DND-41 (cell line): ENCODE results near the gene SLC6A1.

Source experiments
- ATAC-seq: fragments of 200-7000 bp; cut with Tn5 transposase; 3 replicates; pipeline ENCODE4 v1.9.1; 2021; ENCODE audit warnings: low read depth; ENCODE audit not compliant: insufficient read depth
- DNase-seq: peaks from one replicate; pipeline ENCODE4 v3.0.0-alpha.2; 2020
- H2AFZ ChIP-seq: 2 replicates; pipeline ENCODE4 v1.6.0; 2012; ENCODE audit warnings: low read depth, low read length
- H3K27ac ChIP-seq: 2 replicates; pipeline ENCODE4 v1.5.1; 2012; ENCODE audit warnings: low read length, inconsistent platforms
- H3K27me3 ChIP-seq: fragments of 200-600 bp; sonication (generic); 2 replicates; pipeline ENCODE4 v1.6.0; 2012; ENCODE audit warnings: low read length, mild to moderate bottlenecking, inconsistent platforms; ENCODE audit not compliant: insufficient read depth, poor library complexity
- H3K36me3 ChIP-seq: 2 replicates; pipeline ENCODE4 v1.5.1; 2012; ENCODE audit warnings: low read length, inconsistent platforms; ENCODE audit not compliant: insufficient read depth
- H3K4me1 ChIP-seq: 2 replicates; pipeline ENCODE4 v1.5.1; 2012; ENCODE audit warnings: mild to moderate bottlenecking, low read length; ENCODE audit not compliant: insufficient read depth
- H3K4me2 ChIP-seq: 2 replicates; pipeline ENCODE4 v1.6.0; 2012; ENCODE audit warnings: mild to moderate bottlenecking, moderate library complexity, low read length, inconsistent platforms; ENCODE audit not compliant: insufficient read depth
- H3K4me3 ChIP-seq, 2 experiments: fragments of 200-600 bp in 1 of 2; shearing (Covaris generic) in 1 of 2; 2 replicates each; pipeline ENCODE4 v1.5.1; 2012 to 2016; ENCODE audit warnings: inconsistent platforms in 2 of 2, low read length in 2 of 2, mild to moderate bottlenecking in 2 of 2, low read depth in 1 of 2, moderate library complexity in 1 of 2
- H3K79me2 ChIP-seq: 2 replicates; pipeline ENCODE4 v1.6.0; 2012; ENCODE audit warnings: low read length, inconsistent platforms; ENCODE audit not compliant: insufficient read depth
- H3K9ac ChIP-seq: 2 replicates; pipeline ENCODE4 v1.6.0; 2012; ENCODE audit warnings: low read depth, mild to moderate bottlenecking, inconsistent platforms, low read length, moderate library complexity
- H3K9me3 ChIP-seq: 2 replicates; pipeline ENCODE4 v1.5.1; 2012; ENCODE audit warnings: low read length, moderate library complexity, mild to moderate bottlenecking, inconsistent platforms; ENCODE audit not compliant: insufficient read depth, severe bottlenecking
- H4K20me1 ChIP-seq: 2 replicates; pipeline ENCODE4 v1.6.0; 2012; ENCODE audit warnings: low read length; ENCODE audit not compliant: insufficient read depth
- EZH2 ChIP-seq: IDR thresholded peaks from 3 replicates; pipeline ENCODE4 v1.6.1; 2012; ENCODE audit warnings: borderline replicate concordance, low read depth, mild to moderate bottlenecking, moderate library complexity, low read length, inconsistent platforms; ENCODE audit not compliant: severe bottlenecking
- TF ChIP-seq, protein P1 (sequence below): IDR thresholded peaks from 2 replicates; pipeline ENCODE4 v1.5.1; 2012; ENCODE audit warnings: borderline replicate concordance, low read length, moderate library complexity, mild to moderate bottlenecking; ENCODE audit not compliant: poor library complexity, severe bottlenecking; ENCODE audit errors: extremely low read depth

Gene SLC6A1

DNA sequence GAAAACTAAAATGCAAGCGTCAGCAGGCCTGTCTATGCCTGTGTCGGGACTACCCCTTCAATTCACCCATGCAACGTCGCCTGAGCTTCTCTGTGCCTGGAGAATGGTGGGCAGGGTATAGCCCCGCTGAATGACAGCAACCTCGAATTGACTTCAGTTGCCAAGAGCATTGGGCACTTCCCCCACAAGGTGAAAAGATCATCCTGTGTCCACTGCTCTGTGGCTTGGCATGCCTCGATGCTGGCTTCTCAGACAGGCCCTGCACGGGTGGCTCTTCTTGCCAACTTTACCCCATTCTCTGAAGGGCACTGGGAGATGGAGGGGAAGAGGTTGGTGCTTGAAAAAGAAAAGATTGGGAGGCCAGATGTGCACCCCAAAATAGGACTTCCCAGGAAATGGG, 3.3 kb downstream of the SLC6A1 start:
- no peak overlapping the region for H3K9ac ChIP-seq
- H3K4me1 ChIP-seq, result no peaks in the 10 kb centered on the region
- H3K4me2 ChIP-seq, result no peak overlapping the region
- peaks cover 4% of the 10 kb centered on the region for H3K27me3 ChIP-seq
- no peaks in the 10 kb centered on the region for H3K9me3 ChIP-seq
- no peak overlapping the region for H3K4me3 ChIP-seq
- H3K36me3 ChIP-seq, result no peaks in the 10 kb centered on the region
- TF ChIP-seq, protein P1, sequence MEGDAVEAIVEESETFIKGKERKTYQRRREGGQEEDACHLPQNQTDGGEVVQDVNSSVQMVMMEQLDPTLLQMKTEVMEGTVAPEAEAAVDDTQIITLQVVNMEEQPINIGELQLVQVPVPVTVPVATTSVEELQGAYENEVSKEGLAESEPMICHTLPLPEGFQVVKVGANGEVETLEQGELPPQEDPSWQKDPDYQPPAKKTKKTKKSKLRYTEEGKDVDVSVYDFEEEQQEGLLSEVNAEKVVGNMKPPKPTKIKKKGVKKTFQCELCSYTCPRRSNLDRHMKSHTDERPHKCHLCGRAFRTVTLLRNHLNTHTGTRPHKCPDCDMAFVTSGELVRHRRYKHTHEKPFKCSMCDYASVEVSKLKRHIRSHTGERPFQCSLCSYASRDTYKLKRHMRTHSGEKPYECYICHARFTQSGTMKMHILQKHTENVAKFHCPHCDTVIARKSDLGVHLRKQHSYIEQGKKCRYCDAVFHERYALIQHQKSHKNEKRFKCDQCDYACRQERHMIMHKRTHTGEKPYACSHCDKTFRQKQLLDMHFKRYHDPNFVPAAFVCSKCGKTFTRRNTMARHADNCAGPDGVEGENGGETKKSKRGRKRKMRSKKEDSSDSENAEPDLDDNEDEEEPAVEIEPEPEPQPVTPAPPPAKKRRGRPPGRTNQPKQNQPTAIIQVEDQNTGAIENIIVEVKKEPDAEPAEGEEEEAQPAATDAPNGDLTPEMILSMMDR, result no peak
- TF ChIP-seq EZH2, result no peak
- no peak overlapping the region for H3K27ac ChIP-seq
- 0 out of 2 replicates have a peak, but pooled peaks cover 6% of the 10 kb centered on the region for H4K20me1 ChIP-seq
- ATAC-seq (no peak), DNase-seq (no peak)
- H3K79me2 ChIP-seq, result no peaks in the 10 kb centered on the region
- no peak overlapping the region for H2AFZ ChIP-seq

- H3K27me3 ChIP-seq, result peaks cover 4% of the 10 kb centered on the region
- no peak overlapping the region for H3K9ac ChIP-seq
- H3K4me2 ChIP-seq, result no peak overlapping the region
- no peak overlapping the region for H3K27ac ChIP-seq
- no peaks in the 10 kb centered on the region for H3K9me3 ChIP-seq
- no peak for ATAC-seq
- no peaks in the 10 kb centered on the region for H3K36me3 ChIP-seq
- H3K4me1 ChIP-seq, result no peaks in the 10 kb centered on the region
- 0 out of 2 replicates have a peak, but pooled peaks cover 6% of the 10 kb centered on the region for H4K20me1 ChIP-seq
- no peaks in the 10 kb centered on the region for H3K79me2 ChIP-seq
- no peak for TF ChIP-seq EZH2
- TF ChIP-seq, protein P1, result no peak
- no peak overlapping the region for H2AFZ ChIP-seq
- DNase-seq, result no peak
- H3K4me3 ChIP-seq, result no peak overlapping the region
Measured at GRCh38 chr3:10996345-10997013, 3.9 kb downstream of the SLC6A1 start.

- DNase-seq, result no peak
- H3K27me3 ChIP-seq, result peaks cover 4% of the 10 kb centered on the region
Measured at GRCh38 chr3:10997196-10997595, 4.6 kb downstream of the SLC6A1 start.

More at GRCh38 chr3:10997196-10997595, 4.6 kb downstream of the SLC6A1 start:
- Histone ChIP-seq H2AFZ (no peak overlapping the region), H3K4me3 (no peak overlapping the region), H3K9me3 (no peaks in the 10 kb centered on the region), H3K79me2 (no peaks in the 10 kb centered on the region), H3K9ac (no peak overlapping the region), H3K27ac (no peak overlapping the region), H4K20me1 (0 out of 2 replicates have a peak, but pooled peaks cover 6% of the 10 kb centered on the region), H3K4me2 (no peak overlapping the region), H3K36me3 (no peaks in the 10 kb centered on the region), H3K4me1 (no peaks in the 10 kb centered on the region)
- no peak for ATAC-seq
- TF ChIP-seq, protein P1, result no peak
- no peak for TF ChIP-seq EZH2
